H9 (cell line): ENCODE measurements around the gene KLK3. TPM values are rescaled to one million over a fixed set of nuclear protein-coding genes. Genes with fewer than 3 reads are reported as not detected.

Experiments
- DNase-seq: peaks from one replicate; pipeline ENCODE4 v3.0.0-alpha.2; 2017
- H2AFZ ChIP-seq: one replicate; pipeline ENCODE4 v1.6.1; 2013; ENCODE audit warnings: mild to moderate bottlenecking, low read length, control low read depth, moderate library complexity
- H2AK5ac ChIP-seq: 2 replicates; pipeline ENCODE4 v1.6.1; 2013; ENCODE audit warnings: low read length, control low read depth, mixed read lengths; ENCODE audit not compliant: insufficient read length
- H2BK120ac ChIP-seq: one replicate; pipeline ENCODE4 v1.6.1; 2013; ENCODE audit warnings: low read depth, mild to moderate bottlenecking, low read length, control low read depth, inconsistent platforms; ENCODE audit not compliant: poor library complexity, severe bottlenecking
- H2BK12ac ChIP-seq: 2 replicates; pipeline ENCODE4 v1.6.1; 2013; ENCODE audit warnings: low read length, control low read depth, mixed read lengths, low read depth; ENCODE audit not compliant: insufficient read length
- H2BK15ac ChIP-seq: 2 replicates; pipeline ENCODE4 v1.6.1; 2013; ENCODE audit warnings: low read depth, low read length, control low read depth
- H2BK20ac ChIP-seq: one replicate; pipeline ENCODE4 v1.6.1; 2013; ENCODE audit warnings: low read depth, mild to moderate bottlenecking, low read length, control low read depth, inconsistent platforms; ENCODE audit not compliant: poor library complexity, severe bottlenecking
- H2BK5ac ChIP-seq: 2 replicates; pipeline ENCODE4 v1.6.1; 2013; ENCODE audit warnings: low read length, control low read depth, mixed read lengths; ENCODE audit not compliant: insufficient read length
- H3K14ac ChIP-seq: 2 replicates; pipeline ENCODE4 v1.6.1; 2013; ENCODE audit warnings: low read length, control low read depth; ENCODE audit not compliant: insufficient read depth
- H3K18ac ChIP-seq: 2 replicates; pipeline ENCODE4 v1.6.1; 2013; ENCODE audit warnings: low read depth, mild to moderate bottlenecking, mixed read lengths, low read length, control low read depth; ENCODE audit not compliant: insufficient read length
- H3K23ac ChIP-seq: 2 replicates; pipeline ENCODE4 v1.6.1; 2013; ENCODE audit warnings: low read length, control low read depth, mixed read lengths, low read depth; ENCODE audit not compliant: insufficient read length
- H3K23me2 ChIP-seq: 2 replicates; pipeline ENCODE4 v1.6.1; 2013; ENCODE audit warnings: low read depth, mild to moderate bottlenecking, mixed read lengths, low read length, control low read depth; ENCODE audit not compliant: insufficient read length, poor library complexity, severe bottlenecking
- H3K27ac ChIP-seq: 2 replicates; pipeline ENCODE4 v1.5.1; 2013; ENCODE audit warnings: low read length, control low read depth, mixed read lengths, low read depth; ENCODE audit not compliant: insufficient read length
- H3K27me3 ChIP-seq: 2 replicates; pipeline ENCODE4 v1.6.1; 2013; ENCODE audit warnings: low read length, control low read depth, inconsistent platforms; ENCODE audit not compliant: insufficient read depth
- H3K4ac ChIP-seq: 2 replicates; pipeline ENCODE4 v1.6.1; 2013; ENCODE audit warnings: low read depth, mild to moderate bottlenecking, control low read depth, inconsistent platforms, low read length, moderate library complexity
- H3K4me1 ChIP-seq: 2 replicates; pipeline ENCODE4 v1.6.1; 2013; ENCODE audit warnings: low read length, control low read depth, inconsistent platforms; ENCODE audit not compliant: insufficient read depth
- H3K4me2 ChIP-seq: 2 replicates; pipeline ENCODE4 v1.6.1; 2013; ENCODE audit warnings: low read length, control low read depth, mixed read lengths; ENCODE audit not compliant: insufficient read length, insufficient read depth
- H3K56ac ChIP-seq: 2 replicates; pipeline ENCODE4 v1.6.1; 2013; ENCODE audit warnings: low read depth, mild to moderate bottlenecking, mixed read lengths, low read length, control low read depth; ENCODE audit not compliant: insufficient read length
- H3K79me1 ChIP-seq: 2 replicates; pipeline ENCODE4 v1.6.1; 2013; ENCODE audit warnings: low read depth, mild to moderate bottlenecking, moderate library complexity, low read length, control low read depth, inconsistent platforms; ENCODE audit not compliant: insufficient read depth, poor library complexity, severe bottlenecking
- H3K79me2 ChIP-seq: 2 replicates; pipeline ENCODE4 v1.6.1; 2013; ENCODE audit warnings: low read length, control low read depth, inconsistent platforms; ENCODE audit not compliant: insufficient read depth
- H3K9ac ChIP-seq: 2 replicates; pipeline ENCODE4 v1.6.1; 2013; ENCODE audit warnings: low read length, control low read depth, mixed read lengths; ENCODE audit not compliant: insufficient read length; ENCODE audit errors: extremely low read depth
- H3K9me3 ChIP-seq: one replicate; pipeline ENCODE4 v1.6.1; 2013; ENCODE audit warnings: low read depth, low read length, inconsistent platforms; ENCODE audit not compliant: control insufficient read depth
- H3T11ph ChIP-seq: one replicate; pipeline ENCODE4 v1.6.1; 2013; ENCODE audit warnings: mild to moderate bottlenecking, low read length, control low read depth, inconsistent platforms
- H4K20me1 ChIP-seq: one replicate; pipeline ENCODE4 v1.6.1; 2013; ENCODE audit not compliant: control insufficient read depth, insufficient read length, insufficient read depth
- H4K5ac ChIP-seq: 2 replicates; pipeline ENCODE4 v1.6.1; 2013; ENCODE audit warnings: low read depth, mild to moderate bottlenecking, mixed read lengths, low read length, control low read depth; ENCODE audit not compliant: insufficient read length
- H4K8ac ChIP-seq: replicated peaks from 2 replicates; pipeline ENCODE4 v1.6.1; 2013; ENCODE audit warnings: low read length, control low read depth, mixed read lengths, low read depth; ENCODE audit not compliant: insufficient read length
- H4K91ac ChIP-seq: 2 replicates; pipeline ENCODE4 v1.6.1; 2013; ENCODE audit warnings: low read depth, mild to moderate bottlenecking, moderate library complexity, mixed read lengths, low read length, control low read depth; ENCODE audit not compliant: insufficient read length
- H3K27ac Mint-ChIP-seq, 3 experiments: 2 replicates in 2 of 3; 3 replicates in 1 of 3; pipeline ENCODE4 v1.8.0; 2020 to 2021; ENCODE audit warnings: mixed read lengths in 3 of 3, mild to moderate bottlenecking in 1 of 3, moderate library complexity in 1 of 3
- H3K27me3 Mint-ChIP-seq: 2 replicates; pipeline ENCODE4 v1.8.0; 2021; ENCODE audit warnings: low read depth, mild to moderate bottlenecking, moderate library complexity, mixed read lengths
- H3K36me3 Mint-ChIP-seq, 3 experiments: 2 replicates in 2 of 3; 3 replicates in 1 of 3; pipeline ENCODE4 v1.8.0; 2020 to 2021; ENCODE audit warnings: low read depth in 3 of 3, mixed read lengths in 3 of 3; ENCODE audit not compliant: insufficient read depth in 1 of 3
- H3K4me1 Mint-ChIP-seq, 2 experiments: 2 replicates each; pipeline ENCODE4 v1.8.0; 2020; ENCODE audit warnings: mixed read lengths in 2 of 2
- H3K4me3 Mint-ChIP-seq, 2 experiments: 2 replicates in 1 of 2; 3 replicates in 1 of 2; pipeline ENCODE4 v1.8.0; 2020 to 2021; ENCODE audit warnings: mild to moderate bottlenecking in 2 of 2, mixed read lengths in 2 of 2, moderate library complexity in 1 of 2
- H3K9me3 Mint-ChIP-seq, 2 experiments: 2 replicates in 1 of 2; 3 replicates in 1 of 2; pipeline ENCODE4 v1.8.0; 2020; ENCODE audit warnings: mild to moderate bottlenecking in 2 of 2, mixed read lengths in 2 of 2, moderate library complexity in 1 of 2
- CTCF ChIP-seq: fragments of 200-600 bp; sonication (generic); conservative IDR thresholded peaks from 3 replicates; pipeline ENCODE4 v1.8.0; 2021; ENCODE audit warnings: antibody characterized with exemption, mild to moderate bottlenecking
- WGBS: extraction: QIAGEN DNeasy Blood & Tissue Kit; methylation state at CpG from one replicate; pipeline ENCODE4 v1.1.7; 2013; ENCODE audit warnings: missing lambda C conversion rate, low lambda C conversion rate, mixed read lengths; ENCODE audit not compliant: insufficient read length; ENCODE audit errors: extremely low coverage; 5-methylcytosine and 5-hydroxymethylcytosine counted together
- total RNA-seq: library from RNA; stranded (reverse); gene quantifications from 2 replicates; pipeline ENCODE4 v1.2.1, GENCODE V29; 2021

KLK3 gene
- total RNA-seq, 1 experiment from 2014 or later = not detected

- H2AK5ac ChIP-seq = no peak overlapping the region
Measured at GRCh38 chr19:50830266-50831025, 24.3 kb upstream of the KLK3 start.

More at GRCh38 chr19:50830266-50831025, 24.3 kb upstream of the KLK3 start:
- Histone ChIP-seq H2BK120ac (no peak overlapping the region), H2AFZ (no peak overlapping the region), H4K8ac (no peak overlapping the region), H2BK20ac (no peak overlapping the region), H3K4ac (no peak overlapping the region), H2BK12ac (no peak overlapping the region), H3K4me1 (no peaks in the 10 kb centered on the region; the same call in 1 of the 2 replicates), H3K27me3 (no peaks in the 10 kb centered on the region; the same call in 1 of the 2 replicates), H4K91ac (no peak overlapping the region), H3K9me3 (no peaks in the 10 kb centered on the region), H2BK15ac (no peak overlapping the region), H3K56ac (no peak overlapping the region), H2BK5ac (no peak overlapping the region), H3K18ac (no peak overlapping the region), H3K9ac (no peak overlapping the region), H3K4me2 (no peak overlapping the region), H3K14ac (no peak overlapping the region), H3K23ac (no peak overlapping the region), H4K5ac (no peak overlapping the region), H3K79me2 (no peaks in the 10 kb centered on the region), H3K23me2 (peaks cover 2% of the 10 kb centered on the region), H3T11ph (no peak overlapping the region), H3K27ac (no peak overlapping the region), H4K20me1 (no peaks in the 10 kb centered on the region), H3K79me1 (no peaks in the 10 kb centered on the region)
- no peak for DNase-seq
- Mint-ChIP-seq H3K4me3 (no peak overlapping the region), H3K27ac (no peak overlapping the region), H3K36me3 (no peaks in the 10 kb centered on the region), H3K4me1 (peaks cover 2 to 11% of the 10 kb centered on the region in 2 experiments; a peak in 1 of 4 replicates), H3K9me3 (peaks cover 0 to 3% of the 10 kb centered on the region in 2 experiments; a peak in 1 of 5 replicates), H3K27me3 (peaks cover 62% of the 10 kb centered on the region)
- no CpG with 5 or more reads among the region's 17 CpGs for WGBS
- no peak for TF ChIP-seq CTCF
